ENCODE results near the gene CDH13.

- TF ChIP-seq POLR2A (IDR thresholded peaks at IDR 0.05; ENCODE audit: control extremely low read depth in 1 of 2, low read depth in 2 of 2, low read length in 2 of 2): no peak
- no peak for TF ChIP-seq RAD21 (IDR thresholded peaks at IDR 0.05 in 1 of 2, conservative IDR thresholded peaks at IDR 0.05 in 1 of 2; ENCODE audit: low read depth in 2 of 2, low read length in 2 of 2)
- TF ChIP-seq EZH2 (IDR thresholded peaks at IDR 0.05; ENCODE audit: low read depth, low read length, severe bottlenecking): no peak
- TF ChIP-seq MAX (IDR thresholded peaks at IDR 0.05): no peak
- TF ChIP-seq ZNF274 (IDR thresholded peaks at IDR 0.05; ENCODE audit: borderline replicate concordance, extremely low read depth, low read length): no peak
- no peak for TF ChIP-seq ATF3 (IDR thresholded peaks at IDR 0.05; ENCODE audit: insufficient read depth, low read depth, low read length)
- TF ChIP-seq ATF2 (IDR thresholded peaks at IDR 0.05; ENCODE audit: low read length): no peak
- TF ChIP-seq JUND (IDR thresholded peaks at IDR 0.05; ENCODE audit: low read length): no peak
- no peak for TF ChIP-seq POLR2AphosphoS5 (IDR thresholded peaks at IDR 0.05; ENCODE audit: low read depth, low read length)
- no peak for TF ChIP-seq KDM1A (IDR thresholded peaks at IDR 0.05; ENCODE audit: borderline replicate concordance, low read length)
- TF ChIP-seq CTCF (IDR thresholded peaks at IDR 0.05; ENCODE audit: control extremely low read depth in 1 of 3, insufficient read depth in 1 of 3, low read depth in 1 of 3, low read length in 3 of 3): no peak
- TF ChIP-seq RBBP5 (IDR thresholded peaks at IDR 0.05; ENCODE audit: borderline replicate concordance, low read depth, low read length): no peak
- no peak for TF ChIP-seq RXRA (IDR thresholded peaks at IDR 0.05; ENCODE audit: insufficient read depth, low read depth, low read length)
These were observed 396.9 kb downstream of the CDH13 start for GRCh38 chr16:83023640-83024039.
